ENCODE measurements around the gene ARSG. TPM values are rescaled to one million over a fixed set of nuclear protein-coding genes. Genes with fewer than 3 reads are reported as not detected.
"Not testable (repeated sequence)": the region's sequence is repeated elsewhere in the genome, so short reads cannot be mapped to it uniquely, and the experiment has no call there.

ARSG gene
- polyA plus RNA-seq (2012; ENCODE audit: missing spikeins) = 5.7 TPM

GRCh38 chr17:68290955-68291835 lies at the start of gene ARSG, which contains the start of gene SLC16A6:
Gene ARSG (plus strand): TSS chr17:68291495. CDS start chr17:68307494, 15,999 bp downstream.
Gene SLC16A6 (minus strand): TSS chr17:68291127. CDS start chr17:68278320, 12,807 bp downstream.
- DNase-seq (ENCODE audit: insufficient read length) (peak; percentile 74), FAIRE-seq (peak; percentile 90)

GRCh38 chr17:68246271-68247028 lies 44.8 kb upstream of the ARSG start:
- FAIRE-seq (no peak), DNase-seq (ENCODE audit: insufficient read length) (no peak)
- TF ChIP-seq POLR2AphosphoS5 (IDR thresholded peaks at IDR 0.05; ENCODE audit: low read depth, low read length) = no peak
- TF ChIP-seq POLR2A (IDR thresholded peaks at IDR 0.05; ENCODE audit: low read depth, low read length) = no peak
- TF ChIP-seq TAF1 (IDR thresholded peaks at IDR 0.05; ENCODE audit: borderline replicate concordance, low read depth, low read length) = no peak

More at GRCh38 chr17:68290955-68291835, at the start of gene ARSG, which contains the start of gene SLC16A6:
- TF ChIP-seq POLR2A (IDR thresholded peaks at IDR 0.05; ENCODE audit: low read depth, low read length) = peak; percentile 90
- TF ChIP-seq TAF1 (IDR thresholded peaks at IDR 0.05; ENCODE audit: borderline replicate concordance, low read depth, low read length) = no peak; the same call in none of the 2 replicates
- peak; percentile 87 for TF ChIP-seq POLR2AphosphoS5 (IDR thresholded peaks at IDR 0.05; ENCODE audit: low read depth, low read length)

GRCh38 chr17:68247445-68248198 lies 43.7 kb upstream of the ARSG start, which contains the start of gene AMZ2:
Gene AMZ2 (plus strand): TSS chr17:68248043. CDS start chr17:68250188, 2,145 bp downstream.
- FAIRE-seq = peak; percentile 100
- TF ChIP-seq TAF1 (IDR thresholded peaks at IDR 0.05; ENCODE audit: borderline replicate concordance, low read depth, low read length) = peak; percentile 60; the same call in 1 of the 2 replicates
- peak; percentile 87 for TF ChIP-seq POLR2A (IDR thresholded peaks at IDR 0.05; ENCODE audit: low read depth, low read length)
- peak; percentile 86 for TF ChIP-seq POLR2AphosphoS5 (IDR thresholded peaks at IDR 0.05; ENCODE audit: low read depth, low read length)

GRCh38 chr17:68248199-68248825 lies 43.0 kb upstream of the ARSG start:
- no peak for DNase-seq (ENCODE audit: insufficient read length)
- TF ChIP-seq POLR2A (IDR thresholded peaks at IDR 0.05; ENCODE audit: low read depth, low read length) (no peak; the same call in 1 of the 2 replicates), TAF1 (IDR thresholded peaks at IDR 0.05; ENCODE audit: borderline replicate concordance, low read depth, low read length) (no peak), POLR2AphosphoS5 (IDR thresholded peaks at IDR 0.05; ENCODE audit: low read depth, low read length) (no peak)
- FAIRE-seq = peak; percentile 57

More at GRCh38 chr17:68247445-68248198, 43.7 kb upstream of the ARSG start, which contains the start of gene AMZ2:
- DNase-seq (ENCODE audit: insufficient read length) = peak; percentile 72

GRCh38 chr17:68248891-68249290 lies 42.4 kb upstream of the ARSG start:
- FAIRE-seq = peak; percentile 40
- no peak for TF ChIP-seq POLR2AphosphoS5 (IDR thresholded peaks at IDR 0.05; ENCODE audit: low read depth, low read length)
- no peak for TF ChIP-seq TAF1 (IDR thresholded peaks at IDR 0.05; ENCODE audit: borderline replicate concordance, low read depth, low read length)
- no peak for TF ChIP-seq POLR2A (IDR thresholded peaks at IDR 0.05; ENCODE audit: low read depth, low read length)
- no peak for DNase-seq (ENCODE audit: insufficient read length)

GRCh38 chr17:68249354-68249765 lies 41.9 kb upstream of the ARSG start:
- TF ChIP-seq POLR2A (IDR thresholded peaks at IDR 0.05; ENCODE audit: low read depth, low read length) (no peak), POLR2AphosphoS5 (IDR thresholded peaks at IDR 0.05; ENCODE audit: low read depth, low read length) (no peak), TAF1 (IDR thresholded peaks at IDR 0.05; ENCODE audit: borderline replicate concordance, low read depth, low read length) (no peak)
- FAIRE-seq (no peak), DNase-seq (ENCODE audit: insufficient read length) (no peak)

GRCh38 chr17:68253426-68253825 lies 37.9 kb upstream of the ARSG start:
- not testable (repeated sequence) for FAIRE-seq; DNase-seq (ENCODE audit: insufficient read length)

GRCh38 chr17:68255151-68255550 lies 36.1 kb upstream of the ARSG start:
- no peak for DNase-seq (ENCODE audit: insufficient read length)
- no peak for FAIRE-seq
- TF ChIP-seq POLR2A (IDR thresholded peaks at IDR 0.05; ENCODE audit: low read depth, low read length) (no peak), POLR2AphosphoS5 (IDR thresholded peaks at IDR 0.05; ENCODE audit: low read depth, low read length) (no peak), TAF1 (IDR thresholded peaks at IDR 0.05; ENCODE audit: borderline replicate concordance, low read depth, low read length) (no peak)

GRCh38 chr17:68255731-68256538 lies 35.4 kb upstream of the ARSG start:
- DNase-seq (ENCODE audit: insufficient read length) (no peak), FAIRE-seq (no peak)
- TF ChIP-seq POLR2A (IDR thresholded peaks at IDR 0.05; ENCODE audit: low read depth, low read length) (no peak), POLR2AphosphoS5 (IDR thresholded peaks at IDR 0.05; ENCODE audit: low read depth, low read length) (no peak), TAF1 (IDR thresholded peaks at IDR 0.05; ENCODE audit: borderline replicate concordance, low read depth, low read length) (no peak)

- DNase-seq (ENCODE audit: insufficient read length); FAIRE-seq: not testable (repeated sequence)
Measured at GRCh38 chr17:68256701-68257100, 34.6 kb upstream of the ARSG start.
